OCI-LY7 (cell line): Measurements from ENCODE around the gene SULT1A2.

Experiments used
- CTCF ChIP-seq: fragments of 200-600 bp; sonication (generic); conservative IDR thresholded peaks from 2 replicates; pipeline ENCODE4 v1.5.1; 2014; ENCODE audit warnings: mild to moderate bottlenecking, antibody characterized with exemption, low read length, moderate library complexity, mixed read lengths
- EZH2phosphoT487 ChIP-seq: fragments of 200-600 bp; sonication (generic); IDR thresholded peaks from 2 replicates; pipeline ENCODE4 v1.6.1; 2018; ENCODE audit warnings: low read depth, borderline replicate concordance, mild to moderate bottlenecking, mixed run types, antibody characterized with exemption, low read length, moderate library complexity, mixed read lengths

GRCh38 chr16:28554634-28555423, 42.0 kb downstream of the SULT1A2 start:
- TF ChIP-seq CTCF, result no peak
- TF ChIP-seq EZH2phosphoT487, result no peak
